T-cell (primary cell): ENCODE data around the gene CAV1. TPM values are rescaled to one million over a fixed set of nuclear protein-coding genes. Genes with fewer than 3 reads are reported as not detected.

Experiments
- ATAC-seq, 4 experiments: fragments of 200-7000 bp in 3 of 4; fragments of 150-1000 bp in 1 of 4; cut with Tn5 transposase; replicated peaks in 1 of 4; 1 replicate in 3 of 4; 2 replicates in 1 of 4; pipeline ENCODE4 v1.10.0; 2021; ENCODE audit warnings: moderate library complexity in 3 of 4, mild to moderate bottlenecking in 2 of 4, moderate number of reproducible peaks in 1 of 4
- CTCF ChIA-PET, 2 donors: fragments of 300-600 bp; sonication (Branson Sonifier 250); formaldehyde crosslinking; loops; one replicate each; lab custom pipeline; 2022; ENCODE audit warnings: antibody characterized with exemption in 2 of 2; lab: Charles Lee
- POLR2A ChIA-PET, 2 donors: fragments of 300-600 bp; sonication (Branson Sonifier 250); formaldehyde crosslinking; loops; one replicate each; lab custom pipeline; 2022; ENCODE audit warnings: antibody characterized with exemption in 2 of 2; lab: Charles Lee
- DNase-seq, 35 experiments: peaks; one replicate each; pipeline versions ENCODE4 v3.0.0 to v3.0.0-alpha.2; 2013 to 2023
- H3K27ac ChIP-seq: one replicate; pipeline ENCODE4 v1.5.1; 2013; ENCODE audit warnings: low read length
- H3K27me3 ChIP-seq, 2 experiments: replicated peaks in 1 of 2; 1 replicate in 1 of 2; 2 replicates in 1 of 2; pipeline versions ENCODE4 v1.6.1 to v1.7.0; 2013; ENCODE audit warnings: low read length in 1 of 2, mixed read lengths in 1 of 2; ENCODE audit not compliant: control insufficient read depth in 2 of 2, insufficient read depth in 2 of 2; ENCODE audit errors: extremely low read depth in 1 of 2
- H3K36me3 ChIP-seq, 2 donors: 1 replicate in 1 of 2; 2 replicates in 1 of 2; pipeline versions ENCODE4 v1.6.1 to v1.7.0; 2013; ENCODE audit warnings: low read length in 1 of 2; ENCODE audit not compliant: control insufficient read depth in 2 of 2, insufficient read depth in 1 of 2; ENCODE audit errors: extremely low read depth in 1 of 2
- H3K4me1 ChIP-seq, 2 experiments: 1 replicate in 1 of 2; 2 replicates in 1 of 2; pipeline versions ENCODE4 v1.6.1 to v1.7.0; 2013; ENCODE audit warnings: low read length in 2 of 2, mixed read lengths in 1 of 2; ENCODE audit not compliant: insufficient read depth in 2 of 2, control insufficient read depth in 1 of 2; ENCODE audit errors: extremely low read depth in 1 of 2
- H3K4me3 ChIP-seq, 2 donors: 1 replicate in 1 of 2; 2 replicates in 1 of 2; pipeline versions ENCODE4 v1.5.1 to v1.7.0; 2013; ENCODE audit warnings: mild to moderate bottlenecking in 2 of 2, low read length in 1 of 2, moderate library complexity in 1 of 2; ENCODE audit not compliant: control insufficient read depth in 1 of 2; ENCODE audit errors: extremely low read depth in 1 of 2
- H3K9me3 ChIP-seq: 2 replicates; pipeline ENCODE4 v1.7.0; 2013
- H3K27ac Mint-ChIP-seq, 2 donors: one replicate each; pipeline ENCODE4 v1.8.0; 2020 to 2021; ENCODE audit warnings: mild to moderate bottlenecking in 2 of 2, mixed read lengths in 2 of 2
- H3K27me3 Mint-ChIP-seq, 2 donors: one replicate each; pipeline ENCODE4 v1.8.0; 2021 to 2022; ENCODE audit warnings: mixed read lengths in 2 of 2
- H3K36me3 Mint-ChIP-seq: one replicate; pipeline ENCODE4 v1.8.0; 2021; ENCODE audit warnings: mixed read lengths
- H3K4me1 Mint-ChIP-seq, 3 donors: one replicate each; pipeline ENCODE4 v1.8.0; 2020 to 2022; ENCODE audit warnings: mixed read lengths in 3 of 3, mild to moderate bottlenecking in 1 of 3
- H3K4me3 Mint-ChIP-seq, 3 donors: one replicate each; pipeline ENCODE4 v1.8.0; 2020 to 2022; ENCODE audit warnings: mild to moderate bottlenecking in 3 of 3, mixed read lengths in 3 of 3, moderate library complexity in 3 of 3
- H3K9me3 Mint-ChIP-seq, 3 donors: one replicate each; pipeline ENCODE4 v1.8.0; 2020 to 2022; ENCODE audit warnings: mixed read lengths in 3 of 3
- WGBS: methylation state at CpG from one replicate; pipeline ENCODE4 v1.1.5; 2013; ENCODE audit warnings: missing lambda C conversion rate; ENCODE audit not compliant: insufficient coverage; 5-methylcytosine and 5-hydroxymethylcytosine counted together
- total RNA-seq, 35 experiments: library from RNA in 6 of 35; stranded (reverse) in 6 of 35; fragments of 120-200 nt in 1 of 35; gene quantifications; one replicate each; pipeline versions ENCODE4 v1.2.1 to v1.2.4 and lab custom pipeline; 2013 to 2026

CAV1 gene
- total RNA-seq, 5 donors from 2014 or later (not counting 1 experiment from before 2014, with no cell fraction given), result 0.25 to 1.4 (median 0.98) TPM; not detected in 1

DNA sequence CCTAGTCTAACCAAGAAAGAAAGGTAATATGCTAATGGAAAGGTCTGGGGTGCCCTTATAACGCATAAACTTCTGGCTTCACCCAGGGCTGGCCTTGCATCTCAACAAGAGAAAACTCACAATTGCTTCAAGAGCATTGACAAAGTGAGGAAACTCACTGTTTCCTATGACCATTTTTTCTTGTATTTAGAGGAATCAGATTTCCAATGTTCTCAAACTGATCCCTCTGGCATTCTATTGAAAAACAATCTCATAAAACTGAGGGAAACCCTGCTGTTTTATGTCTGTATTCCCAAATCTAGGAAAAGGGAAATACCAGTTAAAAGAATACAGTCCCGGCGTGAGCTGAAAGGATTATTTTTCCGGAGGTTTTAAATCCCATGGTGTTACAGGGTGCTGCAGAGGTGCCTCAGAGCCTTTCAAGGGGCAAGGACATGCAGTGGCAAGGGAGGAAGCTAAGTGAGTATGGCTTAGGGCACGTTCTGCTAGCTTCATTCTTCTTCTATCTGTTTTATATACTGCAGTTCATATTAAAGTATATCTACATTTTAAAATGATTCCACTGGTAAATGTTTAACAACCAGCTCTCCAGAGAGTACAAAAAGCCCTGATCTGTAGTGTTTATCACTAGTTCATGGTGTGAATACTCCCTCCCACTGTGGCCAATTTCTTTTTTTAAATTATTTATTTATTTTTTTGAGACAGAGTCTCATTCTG, 68.7 kb downstream of the CAV1 start:
- Histone ChIP-seq H3K27ac (no peak overlapping the region), H3K4me1 (peaks cover 0 to 3% of the 10 kb centered on the region in 2 experiments), H3K27me3 (peaks cover 0 to 13% of the 10 kb centered on the region in 2 experiments), H3K36me3 (no peaks in the 10 kb centered on the region), H3K9me3 (no peaks in the 10 kb centered on the region), H3K4me3 (no peak overlapping the region)
- ATAC-seq, result no peak
- Mint-ChIP-seq H3K4me3 (no peak overlapping the region), H3K27ac (no peak overlapping the region), H3K36me3 (no peaks in the 10 kb centered on the region), H3K9me3 (no peaks in the 10 kb centered on the region), H3K27me3 (peaks cover 37 to 55% of the 10 kb centered on the region in 2 donors), H3K4me1 (peaks cover 14 to 16% (median 15%) of the 10 kb centered on the region in 3 donors)
- ChIA-PET CTCF (interaction anchor here in 1 of 2 donors (1.2 kb wide), 1 partner anchor 334 kb away, joined by 3 read pairs; no protein-coding TSS in a partner anchor), POLR2A (no interaction called here)
- WGBS, result 84% methylated on average over 4 of the region's 5 CpGs
- DNase-seq, result no peak

DNA sequence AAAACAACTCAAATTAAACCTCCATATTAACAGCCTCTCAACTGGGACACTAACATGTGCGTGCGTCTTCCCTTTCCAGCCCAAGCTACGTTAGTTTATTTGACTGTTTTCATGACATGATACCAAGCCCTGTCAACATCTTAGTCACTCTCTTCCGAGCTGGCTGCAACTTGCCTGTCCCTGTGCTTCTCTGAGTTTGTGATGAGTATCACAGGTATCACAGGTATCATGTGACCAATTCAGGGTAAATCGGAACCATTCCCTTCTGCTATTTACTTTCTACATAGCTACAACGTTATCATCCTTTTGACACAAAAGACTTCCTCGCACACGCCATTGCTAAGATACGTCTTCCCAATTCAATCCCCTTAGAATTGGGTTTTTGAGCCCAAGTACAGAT, 70.2 kb downstream of the CAV1 start:
- ATAC-seq, result no peak
- H3K27ac ChIP-seq, result no peak overlapping the region
- no peaks in the 10 kb centered on the region for H3K36me3 Mint-ChIP-seq
- H3K36me3 ChIP-seq, result no peaks in the 10 kb centered on the region
- H3K4me3 Mint-ChIP-seq, result no peak overlapping the region
- peak overlapping the region in 1 of 2 donors; percentile 1 for H3K27ac Mint-ChIP-seq
- H3K4me1 ChIP-seq, result peaks cover 0 to 3% of the 10 kb centered on the region in 2 experiments
- H3K4me3 ChIP-seq, result no peak overlapping the region
- 89% methylated on average over 9 of the region's 9 CpGs for WGBS
- H3K9me3 ChIP-seq, result no peaks in the 10 kb centered on the region
- CTCF ChIA-PET, result interaction anchor here (0.6 to 1.2 kb wide), 3 partner anchors 198 to 418 kb away, joined by 3 to 4 read pairs (median 3); no protein-coding TSS in a partner anchor
- POLR2A ChIA-PET, result no interaction called here
- peaks cover 9 to 11% (median 10%) of the 10 kb centered on the region in 3 donors for H3K4me1 Mint-ChIP-seq
- no peak for DNase-seq
- H3K27me3 ChIP-seq, result peaks cover 0 to 13% of the 10 kb centered on the region in 2 experiments
- no peaks in the 10 kb centered on the region for H3K9me3 Mint-ChIP-seq
- H3K27me3 Mint-ChIP-seq, result peaks cover 31 to 54% of the 10 kb centered on the region in 2 donors

DNA sequence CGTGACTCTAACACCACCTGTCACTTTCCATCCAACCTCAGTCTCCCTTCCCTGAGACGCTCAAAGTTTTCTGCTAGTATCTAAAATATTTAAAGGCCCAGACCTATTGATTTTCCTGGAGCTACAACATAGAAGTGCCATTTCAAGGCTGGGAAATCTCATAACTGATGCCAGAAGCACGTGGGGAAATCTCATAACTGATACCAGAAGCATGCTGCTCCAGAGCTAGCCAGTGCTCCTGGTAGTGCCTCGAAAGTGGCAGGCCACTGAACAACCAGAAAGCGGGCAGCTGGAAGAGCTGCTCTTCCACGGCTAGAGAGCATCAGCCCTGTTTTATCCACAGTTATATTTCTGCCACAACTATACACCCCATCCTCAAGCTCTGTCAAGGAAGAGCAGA, 72.5 kb downstream of the CAV1 start:
- H3K36me3 Mint-ChIP-seq, result no peaks in the 10 kb centered on the region
- ATAC-seq, result no peak
- no peak overlapping the region for H3K27ac Mint-ChIP-seq
- peaks cover 22 to 50% of the 10 kb centered on the region in 2 donors for H3K27me3 Mint-ChIP-seq
- H3K27ac ChIP-seq, result no peak overlapping the region
- peaks cover 4 to 8% (median 6%) of the 10 kb centered on the region in 3 donors for H3K4me1 Mint-ChIP-seq
- ChIA-PET CTCF (no interaction called here), POLR2A (no interaction called here)
- H3K36me3 ChIP-seq, result no peaks in the 10 kb centered on the region
- peaks cover 0 to 2% of the 10 kb centered on the region in 2 experiments for H3K4me1 ChIP-seq
- no peak overlapping the region for H3K4me3 Mint-ChIP-seq
- WGBS, result 69% methylated on average over 4 of the region's 6 CpGs
- no peaks in the 10 kb centered on the region for H3K9me3 ChIP-seq
- no peak for DNase-seq
- H3K4me3 ChIP-seq, result no peak overlapping the region
- no peaks in the 10 kb centered on the region for H3K9me3 Mint-ChIP-seq
- H3K27me3 ChIP-seq, result peaks cover 0 to 12% of the 10 kb centered on the region in 2 experiments

DNA sequence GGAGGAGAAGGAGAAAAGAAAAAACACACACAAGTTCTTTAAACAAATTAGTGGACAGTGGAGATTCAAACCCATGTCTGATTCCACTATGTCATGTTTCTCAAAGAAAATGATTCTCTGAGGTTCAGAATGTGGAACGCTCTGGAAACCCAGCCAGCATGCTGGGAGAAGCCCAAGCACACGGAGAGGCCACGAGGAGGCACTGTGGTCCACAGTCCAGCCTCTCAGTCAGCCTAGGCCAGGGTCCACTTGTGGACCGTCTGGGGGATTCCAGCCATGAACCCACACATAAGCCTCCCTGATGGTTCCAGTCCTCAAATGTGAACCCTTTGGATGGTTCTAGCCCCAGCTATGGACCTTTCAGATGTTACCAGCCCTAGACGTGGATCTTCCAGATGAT, 73.4 kb downstream of the CAV1 start:
- H3K4me1 Mint-ChIP-seq, result peaks cover 0 to 4% (median 3%) of the 10 kb centered on the region in 3 donors
- no peaks in the 10 kb centered on the region for H3K9me3 Mint-ChIP-seq
- no peaks in the 10 kb centered on the region for H3K36me3 Mint-ChIP-seq
- Histone ChIP-seq H3K9me3 (no peaks in the 10 kb centered on the region), H3K27me3 (peaks cover 0 to 6% of the 10 kb centered on the region in 2 experiments), H3K4me1 (no peaks in the 10 kb centered on the region), H3K4me3 (no peak overlapping the region), H3K27ac (no peak overlapping the region), H3K36me3 (no peaks in the 10 kb centered on the region)
- H3K4me3 Mint-ChIP-seq, result no peak overlapping the region
- no peak overlapping the region for H3K27ac Mint-ChIP-seq
- peaks cover 16 to 42% of the 10 kb centered on the region in 2 donors for H3K27me3 Mint-ChIP-seq
- ATAC-seq, result no peak
- CTCF ChIA-PET, result no interaction called here
- WGBS, result 89% methylated on average over 5 of the region's 5 CpGs
- POLR2A ChIA-PET, result interaction anchor here in 1 of 2 donors (0.5 kb wide), 1 partner anchor 533 kb away, joined by 3 read pairs; no protein-coding TSS in a partner anchor
- no peak for DNase-seq

DNA sequence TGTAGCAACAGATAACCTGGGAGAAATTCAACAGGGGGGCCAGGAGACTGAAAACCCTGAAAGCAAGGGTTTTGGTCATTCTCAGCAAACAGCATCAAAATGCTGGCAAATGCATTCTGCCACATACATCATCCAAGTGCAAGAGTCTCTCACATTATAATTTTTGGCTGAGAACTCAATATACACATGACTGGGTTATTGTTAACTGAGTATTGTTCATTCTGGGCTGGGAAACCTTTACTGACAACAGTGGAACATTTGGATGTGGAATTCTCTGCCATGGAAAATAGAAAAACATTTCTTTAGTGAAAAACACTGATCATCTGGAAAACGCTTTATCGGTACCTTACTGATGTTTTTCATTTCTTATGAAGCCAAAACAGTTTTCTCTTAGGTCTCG, 74.0 kb downstream of the CAV1 start:
- WGBS, result no CpG with 5 or more reads among the region's 3 CpGs
- H3K27me3 Mint-ChIP-seq, result peaks cover 12 to 39% of the 10 kb centered on the region in 2 donors
- ChIA-PET CTCF (no interaction called here), POLR2A (no interaction called here)
- no peaks in the 10 kb centered on the region for H3K9me3 ChIP-seq
- no peak overlapping the region for H3K27ac Mint-ChIP-seq
- no peak overlapping the region for H3K27ac ChIP-seq
- H3K4me3 Mint-ChIP-seq, result no peak overlapping the region
- no peaks in the 10 kb centered on the region for H3K36me3 ChIP-seq
- H3K9me3 Mint-ChIP-seq, result no peaks in the 10 kb centered on the region
- no peaks in the 10 kb centered on the region for H3K36me3 Mint-ChIP-seq
- no peaks in the 10 kb centered on the region for H3K4me1 ChIP-seq
- H3K27me3 ChIP-seq, result peaks cover 0 to 6% of the 10 kb centered on the region in 2 experiments
- ATAC-seq (no peak), DNase-seq (no peak)
- peaks cover 0 to 4% (median 3%) of the 10 kb centered on the region in 3 donors for H3K4me1 Mint-ChIP-seq
- no peak overlapping the region for H3K4me3 ChIP-seq

DNA sequence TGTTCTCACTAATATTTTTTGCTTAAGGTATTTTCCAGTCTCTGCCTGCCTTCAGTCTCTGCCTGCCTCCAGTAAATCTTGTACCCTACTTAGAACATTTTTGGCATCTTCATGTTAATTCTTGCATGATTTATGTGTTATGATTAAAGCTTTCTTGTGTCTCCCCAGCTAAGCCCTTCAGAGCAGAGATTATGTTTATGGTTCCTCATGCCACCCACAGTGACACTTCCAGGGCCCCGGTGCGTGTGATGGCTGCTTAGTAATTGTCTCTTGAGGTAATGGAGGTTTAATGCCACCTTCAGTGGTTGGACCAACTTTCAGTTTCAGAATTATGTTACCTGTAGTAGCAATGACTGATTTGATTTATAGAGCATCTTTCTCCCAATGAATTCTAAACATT, 76.6 kb downstream of the CAV1 start:
- Mint-ChIP-seq H3K36me3 (no peaks in the 10 kb centered on the region), H3K27me3 (peaks cover 11 to 20% of the 10 kb centered on the region in 2 donors), H3K9me3 (no peaks in the 10 kb centered on the region), H3K27ac (no peak overlapping the region), H3K4me3 (no peak overlapping the region), H3K4me1 (peaks cover 0 to 4% (median 3%) of the 10 kb centered on the region in 3 donors)
- Histone ChIP-seq H3K27me3 (peaks cover 0 to 3% of the 10 kb centered on the region in 2 experiments), H3K36me3 (no peaks in the 10 kb centered on the region), H3K9me3 (no peaks in the 10 kb centered on the region), H3K27ac (no peak overlapping the region), H3K4me1 (no peaks in the 10 kb centered on the region), H3K4me3 (no peak overlapping the region)
- no peak for ATAC-seq
- no peak for DNase-seq
- ChIA-PET POLR2A (no interaction called here), CTCF (interaction anchor here (0.6 to 1.8 kb wide), 2 partner anchors 11 kb away, joined by 3 to 5 read pairs; no protein-coding TSS in a partner anchor)
- no CpG with 5 or more reads among the region's 2 CpGs for WGBS
